ENCODE results near the gene SFXN5.

Gene SFXN5

GRCh38 chr2:72900191-72900825 is 171.2 kb downstream of the SFXN5 start:
- in situ Hi-C loops (cut with MboI; ENCODE audit: low pct_unique_long_range_greater_than_20kb, low sequenced_read_pairs, unreplicated experiment), result no loop called here
- DNase-seq (ENCODE audit: low spot score), result no peak
- TF ChIP-seq CTCF (IDR thresholded peaks at IDR 0.05; ENCODE audit: extremely low read depth, insufficient read depth, missing control alignments), result no peak

DNA sequence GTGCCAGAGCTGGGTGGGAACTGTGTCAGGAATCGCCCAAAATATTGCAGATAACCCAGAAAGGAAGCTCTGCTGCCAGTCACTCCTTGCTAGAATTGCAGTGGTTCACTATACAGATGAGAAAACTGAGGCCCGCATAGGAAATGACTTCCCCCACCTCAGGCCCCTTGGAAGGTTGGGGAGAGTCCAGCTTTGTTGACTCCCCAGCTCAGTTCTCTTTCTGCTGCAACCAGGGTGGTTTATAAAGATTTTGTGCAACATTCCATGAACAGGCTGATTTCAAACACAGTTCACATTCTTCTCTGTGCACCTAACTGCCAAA is 173.0 kb downstream of the SFXN5 start:
- in situ Hi-C loops (cut with MboI; ENCODE audit: low pct_unique_long_range_greater_than_20kb, low sequenced_read_pairs, unreplicated experiment), result no loop called here
- DNase-seq (ENCODE audit: low spot score), result no peak
- TF ChIP-seq CTCF (IDR thresholded peaks at IDR 0.05; ENCODE audit: extremely low read depth, insufficient read depth, missing control alignments), result no peak

GRCh38 chr2:72897785-72898584 is 173.5 kb downstream of the SFXN5 start:
- no peak for DNase-seq (ENCODE audit: low spot score)
- in situ Hi-C loops (cut with MboI; ENCODE audit: low pct_unique_long_range_greater_than_20kb, low sequenced_read_pairs, unreplicated experiment), result no loop called here
- no peak for TF ChIP-seq CTCF (IDR thresholded peaks at IDR 0.05; ENCODE audit: extremely low read depth, insufficient read depth, missing control alignments)

DNA sequence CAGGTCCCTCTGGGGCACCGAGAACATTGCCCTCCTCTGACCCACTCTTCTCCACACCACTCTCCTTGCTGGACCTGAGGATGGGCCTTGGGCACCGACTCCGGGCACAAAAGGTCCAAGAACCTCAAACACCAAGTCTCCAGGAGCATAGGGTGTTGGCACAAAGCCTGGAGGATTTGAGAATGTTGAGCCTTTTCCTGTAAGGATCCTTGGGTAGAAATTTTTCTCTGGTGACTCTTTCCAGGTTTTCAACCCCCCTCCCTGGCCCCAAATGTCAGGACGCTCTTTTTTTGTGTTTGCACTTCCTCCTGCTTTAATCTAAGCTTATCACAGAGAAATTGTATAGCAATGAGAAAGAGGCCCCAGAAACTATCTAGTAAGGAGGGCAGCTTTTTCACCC is 175.1 kb downstream of the SFXN5 start:
- in situ Hi-C loops (cut with MboI; ENCODE audit: low pct_unique_long_range_greater_than_20kb, low sequenced_read_pairs, unreplicated experiment), result no loop called here
- TF ChIP-seq CTCF (IDR thresholded peaks at IDR 0.05; ENCODE audit: extremely low read depth, insufficient read depth, missing control alignments), result no peak
- DNase-seq (ENCODE audit: low spot score), result no peak

GRCh38 chr2:72895759-72896281 is 175.7 kb downstream of the SFXN5 start:
- no peak for TF ChIP-seq CTCF (IDR thresholded peaks at IDR 0.05; ENCODE audit: extremely low read depth, insufficient read depth, missing control alignments)
- in situ Hi-C loops (cut with MboI; ENCODE audit: low pct_unique_long_range_greater_than_20kb, low sequenced_read_pairs, unreplicated experiment), result no loop called here
- no peak for DNase-seq (ENCODE audit: low spot score)

DNA sequence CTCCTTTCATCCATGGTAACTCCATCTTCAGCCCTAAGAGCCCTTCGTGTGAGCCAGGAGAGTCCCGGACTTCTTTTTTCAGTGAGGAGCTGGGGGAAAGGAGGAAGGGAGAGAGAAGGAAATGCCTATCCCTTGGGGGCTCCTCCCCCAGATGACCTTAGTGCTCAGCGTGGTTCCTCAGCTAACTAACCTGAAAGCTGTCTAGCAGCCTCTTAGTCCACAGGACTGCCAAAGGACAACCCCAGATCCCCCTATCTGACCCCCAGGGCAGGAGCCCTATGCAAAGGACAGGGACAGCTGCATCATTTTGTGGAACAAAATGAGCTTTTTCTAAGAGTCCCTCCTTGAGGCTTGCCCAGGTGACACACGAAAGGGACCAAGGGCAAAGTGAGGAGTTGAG is 176.4 kb downstream of the SFXN5 start:
- TF ChIP-seq CTCF (IDR thresholded peaks at IDR 0.05; ENCODE audit: extremely low read depth, insufficient read depth, missing control alignments), result no peak
- in situ Hi-C loops (cut with MboI; ENCODE audit: low pct_unique_long_range_greater_than_20kb, low sequenced_read_pairs, unreplicated experiment), result no loop called here
- DNase-seq (ENCODE audit: low spot score), result no peak
